GM21576 (cell line): ENCODE data around the gene ZNF454.

Experiments
- ATAC-seq: cut with Tn5 transposase; IDR thresholded peaks from one replicate; pipeline ENCODE4 v1.9.1; 2021; ENCODE audit warnings: mild to moderate bottlenecking, moderate library complexity; ENCODE audit not compliant: unreplicated experiment

The ZNF454 gene

DNA sequence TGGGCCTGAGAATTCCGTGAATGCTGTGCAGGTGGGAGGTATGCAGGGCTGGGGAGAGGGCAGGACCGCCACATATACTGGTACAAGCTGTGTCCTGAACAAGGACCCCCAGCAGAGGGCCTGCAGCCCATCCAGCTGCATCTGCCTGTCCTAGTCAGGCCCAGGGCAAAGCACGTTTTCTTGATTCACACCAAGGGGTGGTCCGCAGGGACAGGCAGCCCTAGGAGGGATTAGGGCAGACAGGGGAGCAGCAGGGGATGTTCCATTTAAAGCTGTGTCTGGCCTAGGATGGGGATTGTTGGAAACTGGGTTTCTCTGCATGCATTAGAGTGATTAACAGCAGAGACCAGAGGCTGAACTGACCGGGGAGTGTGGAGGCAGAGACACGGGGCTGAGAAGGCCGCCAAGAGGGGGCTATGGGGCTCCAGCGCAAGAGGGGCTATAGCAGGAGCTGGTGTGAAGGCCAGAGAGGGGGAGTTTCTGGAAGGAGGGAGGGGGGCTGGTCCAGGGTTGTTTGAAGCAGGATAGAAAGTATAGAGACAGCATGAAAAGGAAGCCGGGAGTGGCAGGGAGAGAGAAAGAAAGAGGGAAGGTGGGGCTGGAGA, 51.4 kb downstream of the ZNF454 start:
- no peak for ATAC-seq

DNA sequence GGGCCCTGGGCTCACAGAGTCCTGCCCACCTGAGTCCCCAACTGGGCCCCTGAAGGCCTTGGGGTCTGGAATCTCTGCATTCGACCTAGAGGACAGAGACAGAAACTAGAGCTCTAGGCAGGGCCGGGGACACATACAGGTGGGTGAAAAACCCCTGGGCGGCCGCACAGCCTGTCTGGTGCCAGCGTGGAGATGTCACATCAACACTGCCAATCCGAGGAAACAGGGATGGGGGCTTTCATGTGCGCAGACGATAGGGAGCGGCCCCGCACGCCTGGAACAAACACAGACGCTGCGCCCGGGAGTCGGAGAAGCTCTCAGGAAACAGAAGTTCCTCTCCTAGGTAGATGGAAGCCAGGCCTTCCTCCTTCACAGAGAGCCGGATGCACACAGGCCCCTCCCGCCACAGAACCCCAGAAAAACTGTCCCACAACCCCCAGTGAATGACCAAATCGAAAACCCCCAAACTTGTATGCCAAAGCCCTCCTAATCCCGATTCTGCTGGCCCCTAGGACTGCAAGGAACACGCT, 52.3 kb downstream of the ZNF454 start:
- ATAC-seq = no peak

DNA sequence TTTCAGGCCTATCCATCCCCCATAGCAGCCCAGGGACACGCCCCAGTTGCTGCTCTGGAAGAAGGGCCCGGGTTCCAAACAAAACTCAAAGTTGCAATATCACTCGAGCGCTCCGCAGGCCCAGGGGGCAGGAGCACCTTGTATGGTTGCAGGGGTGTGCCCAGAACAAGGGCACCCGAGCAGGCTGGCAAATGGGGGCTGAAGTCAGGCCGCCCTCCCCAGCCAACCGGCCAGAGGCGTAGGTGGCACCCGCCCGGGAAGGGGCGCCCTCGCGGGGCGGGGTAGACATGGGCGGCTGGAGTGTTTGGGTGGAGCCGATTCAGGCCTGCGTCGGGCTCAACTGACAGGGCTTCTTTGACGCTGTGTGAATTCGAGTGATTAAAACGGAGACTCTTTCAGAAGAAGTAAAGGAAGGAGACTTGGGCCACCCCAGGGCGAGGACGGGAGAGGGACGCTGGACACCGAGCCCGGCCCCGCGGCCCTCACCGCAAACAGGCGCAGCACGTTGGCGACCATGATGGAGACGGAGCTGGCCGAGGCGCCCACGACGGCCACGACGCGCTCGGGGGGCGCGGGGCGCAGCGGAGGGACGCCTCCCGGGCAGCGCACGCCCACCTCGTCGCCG, 53.1 kb downstream of the ZNF454 start:
- no peak for ATAC-seq

DNA sequence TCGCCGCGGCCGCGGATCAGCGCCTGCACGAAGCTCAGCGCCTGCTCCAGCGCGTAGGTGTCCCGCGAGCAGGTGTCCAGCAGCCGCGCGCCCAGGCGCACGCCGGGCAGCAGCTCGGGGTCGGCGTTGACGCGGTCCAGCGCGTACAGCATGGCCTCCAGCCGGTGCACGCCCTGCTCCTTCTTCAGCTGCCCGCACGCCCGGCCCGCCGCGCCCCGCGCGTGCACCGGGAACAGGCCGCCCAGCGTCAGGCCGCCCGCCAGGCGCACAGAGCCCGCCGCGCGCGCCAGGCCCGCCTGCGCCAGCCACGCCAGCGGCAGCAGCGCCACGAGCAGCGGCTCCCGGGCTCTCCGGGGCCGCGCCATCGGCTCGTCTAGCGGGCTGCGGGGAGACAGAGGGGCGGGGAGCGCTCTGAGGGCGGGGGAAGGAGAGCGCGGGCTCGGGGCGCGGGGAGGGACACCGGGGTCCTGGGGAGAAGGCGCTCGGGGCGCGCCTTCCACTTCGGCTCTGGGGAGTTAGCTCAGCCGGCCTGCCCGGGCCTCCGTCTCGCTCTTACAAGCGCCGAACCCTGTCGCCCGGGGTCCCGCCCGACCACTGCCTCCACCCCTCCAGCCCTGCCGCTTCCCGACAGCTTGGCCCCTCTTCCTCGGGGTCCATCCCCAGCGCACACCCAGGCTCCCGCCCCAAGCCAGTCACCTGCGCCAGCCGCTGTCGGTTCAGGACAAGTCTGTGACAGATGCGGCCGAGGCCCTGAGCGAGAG, 53.8 kb downstream of the ZNF454 start, which contains the start of gene GRM6:
GRM6 (minus strand) TSS at position 741 of the 761 bp plus-strand sequence; CDS start at position 365, 376 bp downstream.
- ATAC-seq = no peak

DNA sequence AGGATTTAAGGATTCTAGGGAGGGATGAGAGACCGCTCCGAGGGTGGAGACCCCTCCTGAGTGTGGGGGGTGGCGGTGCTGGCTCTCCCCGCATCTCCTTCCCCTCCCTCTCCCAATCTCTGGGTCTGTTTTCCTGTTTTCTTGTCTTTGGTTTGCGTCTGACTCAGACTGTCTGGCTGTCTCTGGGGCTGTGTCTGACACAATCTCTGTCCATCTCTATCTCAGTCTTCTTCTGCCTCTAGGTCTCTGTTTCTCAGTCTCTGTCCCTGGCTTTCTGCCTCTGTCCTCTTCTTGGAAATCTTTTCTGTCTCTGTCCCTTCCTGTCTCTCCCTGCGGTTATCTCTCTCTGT, 54.3 kb downstream of the ZNF454 start:
- no peak for ATAC-seq

DNA sequence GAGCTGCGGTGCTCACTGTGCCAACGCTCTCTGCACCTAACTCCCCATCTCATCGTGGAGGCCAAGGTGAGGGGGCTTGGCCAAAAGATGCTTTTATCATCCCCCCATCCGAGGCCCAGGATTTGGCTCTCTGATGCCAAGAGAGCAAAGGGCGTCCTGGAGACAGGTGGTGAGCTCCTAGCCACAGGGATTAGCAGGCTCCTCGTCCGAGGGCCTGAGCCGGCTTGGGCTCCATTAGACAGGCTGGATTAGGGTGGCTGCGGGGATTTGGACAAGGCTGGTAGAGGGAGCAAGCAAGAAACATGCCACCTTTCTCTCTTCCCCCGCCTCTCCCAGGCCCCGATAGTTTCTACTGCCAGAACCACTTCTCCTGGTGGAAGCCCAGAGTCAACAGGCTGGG, 55.2 kb downstream of the ZNF454 start:
- ATAC-seq = no peak

DNA sequence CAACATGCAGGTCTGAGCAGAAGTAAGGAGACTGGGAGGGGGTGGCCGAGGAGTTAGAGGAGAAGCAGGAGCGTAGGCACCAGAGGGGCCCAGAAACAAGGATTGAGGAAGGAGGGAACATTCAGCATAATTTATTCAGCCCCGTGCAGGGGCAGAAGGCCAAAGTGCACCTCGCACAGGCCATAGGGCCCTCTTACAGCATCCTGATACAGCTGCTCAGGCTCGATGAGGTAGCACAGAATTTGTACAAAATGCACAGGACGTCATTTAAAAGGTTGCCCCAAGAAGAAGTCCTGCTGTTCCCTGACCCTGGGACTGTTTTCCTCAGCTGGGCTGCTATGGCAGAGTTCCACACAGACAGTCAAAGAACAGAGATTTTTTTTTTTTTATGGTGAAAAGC, 56.2 kb downstream of the ZNF454 start:
- no peak for ATAC-seq

DNA sequence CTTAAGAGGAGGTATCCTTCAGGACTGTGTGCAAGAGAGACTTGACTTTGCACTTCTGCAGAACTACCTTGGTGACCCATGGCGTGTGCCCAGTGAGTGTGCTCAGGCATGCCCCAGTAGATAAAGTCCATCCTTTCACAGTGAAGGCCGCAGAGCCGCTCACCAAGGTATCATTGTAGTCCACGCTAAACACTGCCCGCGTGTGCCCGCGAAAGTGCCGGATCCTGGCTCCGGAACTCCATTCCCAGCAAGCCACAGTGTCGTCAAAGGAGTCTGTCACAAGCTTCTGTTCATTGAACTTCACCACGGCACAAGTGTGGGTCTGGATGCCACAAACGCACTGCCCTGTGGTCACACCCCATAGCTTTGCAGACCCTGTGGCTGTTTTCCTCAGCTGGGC, 57.4 kb downstream of the ZNF454 start:
- ATAC-seq = no peak

DNA sequence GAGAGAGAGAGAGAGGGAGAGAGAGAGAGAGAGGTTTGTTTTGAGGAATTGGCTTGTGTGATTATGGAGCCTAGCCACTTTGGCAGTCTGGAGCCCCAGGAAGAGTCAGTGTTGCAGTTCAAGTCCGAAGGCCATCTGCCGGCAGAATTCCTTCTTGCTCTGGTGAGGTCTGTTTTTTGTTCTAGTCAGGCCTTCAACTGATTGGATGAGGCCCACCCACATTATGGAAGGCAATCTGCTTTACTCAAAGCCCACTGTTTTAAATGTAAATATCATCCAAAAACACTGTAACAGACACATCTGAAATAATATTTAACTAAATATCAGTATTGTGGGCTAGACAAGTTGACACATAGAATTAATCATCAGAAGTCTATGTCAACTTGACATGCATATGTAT, 65.6 kb downstream of the ZNF454 start:
- no peak for ATAC-seq

DNA sequence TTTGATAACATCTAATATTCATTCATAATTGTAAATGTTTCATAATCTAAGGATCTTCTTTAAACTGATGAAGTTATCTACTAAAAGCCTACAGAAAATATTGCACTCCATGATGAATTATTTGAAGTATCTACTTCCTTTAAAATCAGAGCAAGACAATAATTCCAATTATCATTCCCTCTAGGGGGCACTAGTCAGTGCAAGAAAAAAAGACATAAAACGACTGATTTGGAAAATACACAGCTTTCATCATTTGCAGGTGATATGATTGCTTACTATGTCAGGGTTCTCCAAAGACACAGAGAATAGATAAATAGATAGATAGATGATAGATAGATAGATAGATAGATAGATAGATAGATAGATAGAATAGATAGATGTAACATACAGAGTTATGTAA, 67.7 kb downstream of the ZNF454 start:
- no peak for ATAC-seq
